Measurements from ENCODE around the gene PEX12.

The PEX12 gene

GRCh38 chr17:35588196-35588920 lies 10.0 kb upstream of the PEX12 start (continued):
- TF ChIP-seq ZBTB11 (tag by site-specific recombination; conservative IDR thresholded peaks at IDR 0.05; ENCODE audit: low read depth): no peak
- 0 out of 2 replicates have a peak, but pooled peaks have one; percentile 32 for TF ChIP-seq TSHZ1 (tag by site-specific recombination; IDR thresholded peaks at IDR 0.05; ENCODE audit: borderline replicate concordance)
- TF ChIP-seq SP7 (tag by site-specific recombination; IDR thresholded peaks at IDR 0.05): peak; percentile 82
- no peak for TF ChIP-seq ZBTB17 (tag by site-specific recombination; IDR thresholded peaks at IDR 0.05)
- peak; percentile 95 for TF ChIP-seq PRDM1 (tag by site-specific recombination; IDR thresholded peaks at IDR 0.05)
- TF ChIP-seq ZSCAN18 (tag by site-specific recombination; IDR thresholded peaks at IDR 0.05): no peak
- TF ChIP-seq ZXDB (tag by site-specific recombination; IDR thresholded peaks at IDR 0.05): no peak
- TF ChIP-seq ZNF596 (tag by site-specific recombination; IDR thresholded peaks at IDR 0.05): no peak
- no peak for TF ChIP-seq ZNF335 (tag by site-specific recombination; conservative IDR thresholded peaks at IDR 0.05)
- no peak for TF ChIP-seq ZNF610 (tag by site-specific recombination; IDR thresholded peaks at IDR 0.05; ENCODE audit: borderline replicate concordance)
- no peak; the same call in 1 of the 2 replicates for TF ChIP-seq TRIM28 (IDR thresholded peaks at IDR 0.05; ENCODE audit: borderline replicate concordance, low read length)
- no peak for TF ChIP-seq ZNF398 (tag by site-specific recombination; IDR thresholded peaks at IDR 0.05)
- no peak for TF ChIP-seq ZNF777 (tag by site-specific recombination; IDR thresholded peaks at IDR 0.05; ENCODE audit: borderline replicate concordance)
- TF ChIP-seq ZNF544 (tag by site-specific recombination; IDR thresholded peaks at IDR 0.05): no peak
- no peak for TF ChIP-seq ZNF701 (tag by site-specific recombination; IDR thresholded peaks at IDR 0.05)
- TF ChIP-seq ZBTB48 (tag by site-specific recombination; IDR thresholded peaks at IDR 0.05): no peak
- no peak; the same call in 1 of the 2 replicates for TF ChIP-seq PATZ1 (tag by site-specific recombination; IDR thresholded peaks at IDR 0.05)
- TF ChIP-seq ZNF629 (tag by site-specific recombination; IDR thresholded peaks at IDR 0.05): peak; percentile 83
- no peak for TF ChIP-seq ZNF26 (tag by site-specific recombination; IDR thresholded peaks at IDR 0.05)
- TF ChIP-seq ZNF138 (tag by site-specific recombination; IDR thresholded peaks at IDR 0.05; ENCODE audit: borderline replicate concordance): no peak
- TF ChIP-seq ZNF292 (tag by site-specific recombination; IDR thresholded peaks at IDR 0.05; ENCODE audit: borderline replicate concordance, low read depth): no peak
- no peak for TF ChIP-seq ZNF311 (tag by site-specific recombination; IDR thresholded peaks at IDR 0.05; ENCODE audit: borderline replicate concordance)
- TF ChIP-seq REPIN1 (tag by site-specific recombination; IDR thresholded peaks at IDR 0.05; ENCODE audit: low read depth): no peak
- TF ChIP-seq MZF1 (tag by site-specific recombination; IDR thresholded peaks at IDR 0.05; ENCODE audit: borderline replicate concordance): no peak
